ENCODE results near the gene ENG.
"Not testable (repeated sequence)": the region's sequence is repeated elsewhere in the genome, so short reads cannot be mapped to it uniquely, and the experiment has no call there.

ENG gene

GRCh38 chr9:127863191-127863621 is 8.7 kb upstream of the ENG start:
- no peak for DNase-seq

- DNase-seq = peak; percentile 46
Measured at GRCh38 chr9:127862075-127863011, 7.9 kb upstream of the ENG start.

GRCh38 chr9:127860779-127861178 is 6.3 kb upstream of the ENG start:
- DNase-seq = no peak

GRCh38 chr9:127860260-127860659 is 5.8 kb upstream of the ENG start:
- no peak for DNase-seq

- DNase-seq = no peak
Measured at GRCh38 chr9:127858041-127858512, 3.6 kb upstream of the ENG start.

GRCh38 chr9:127857278-127857677 is 2.8 kb upstream of the ENG start:
- no peak for DNase-seq

- no peak for DNase-seq
Measured at GRCh38 chr9:127856729-127857116, 2.3 kb upstream of the ENG start.

- DNase-seq = no peak
Measured at GRCh38 chr9:127856094-127856728, 1.8 kb upstream of the ENG start.

GRCh38 chr9:127855522-127855921 is 1.1 kb upstream of the ENG start:
- no peak for DNase-seq

GRCh38 chr9:127854960-127855359 is 502 bp upstream of the ENG start:
- DNase-seq = no peak

- DNase-seq = no peak
Measured at GRCh38 chr9:127853312-127854183, 910 bp downstream of the ENG start.

GRCh38 chr9:127852829-127853228 is 1.6 kb downstream of the ENG start:
- DNase-seq = no peak

GRCh38 chr9:127850286-127850830 is 4.1 kb downstream of the ENG start:
- DNase-seq = no peak

- no peak for DNase-seq
Measured at GRCh38 chr9:127848756-127849504, 5.5 kb downstream of the ENG start.

- DNase-seq = no peak
Measured at GRCh38 chr9:127847833-127848755, 6.4 kb downstream of the ENG start.

GRCh38 chr9:127847178-127847510 is 7.3 kb downstream of the ENG start:
- DNase-seq = no peak

- no peak for DNase-seq
Measured at GRCh38 chr9:127846443-127847177, 7.8 kb downstream of the ENG start.

GRCh38 chr9:127845619-127846018 is 8.8 kb downstream of the ENG start:
- not testable (repeated sequence) for DNase-seq

- DNase-seq = no peak
Measured at GRCh38 chr9:127844821-127845359, 9.6 kb downstream of the ENG start.
